Stimulated activated CD4-positive, alpha-beta T cell treated with anti-CD3 and anti-CD28 coated beads, TNF-alpha, amount 100 ng/mL, for 24 hours (primary cell): ENCODE results near the gene ARHGEF3.
"Not testable (repeated sequence)": the region's sequence is repeated elsewhere in the genome, so short reads cannot be mapped to it uniquely, and the experiment has no call there.

Experiments used
- DNase-seq, 3 experiments: peaks; one replicate each; pipeline ENCODE4 v3.0.0-alpha.2; 2020; ENCODE audit warnings: low read depth in 3 of 3

The ARHGEF3 gene

DNA sequence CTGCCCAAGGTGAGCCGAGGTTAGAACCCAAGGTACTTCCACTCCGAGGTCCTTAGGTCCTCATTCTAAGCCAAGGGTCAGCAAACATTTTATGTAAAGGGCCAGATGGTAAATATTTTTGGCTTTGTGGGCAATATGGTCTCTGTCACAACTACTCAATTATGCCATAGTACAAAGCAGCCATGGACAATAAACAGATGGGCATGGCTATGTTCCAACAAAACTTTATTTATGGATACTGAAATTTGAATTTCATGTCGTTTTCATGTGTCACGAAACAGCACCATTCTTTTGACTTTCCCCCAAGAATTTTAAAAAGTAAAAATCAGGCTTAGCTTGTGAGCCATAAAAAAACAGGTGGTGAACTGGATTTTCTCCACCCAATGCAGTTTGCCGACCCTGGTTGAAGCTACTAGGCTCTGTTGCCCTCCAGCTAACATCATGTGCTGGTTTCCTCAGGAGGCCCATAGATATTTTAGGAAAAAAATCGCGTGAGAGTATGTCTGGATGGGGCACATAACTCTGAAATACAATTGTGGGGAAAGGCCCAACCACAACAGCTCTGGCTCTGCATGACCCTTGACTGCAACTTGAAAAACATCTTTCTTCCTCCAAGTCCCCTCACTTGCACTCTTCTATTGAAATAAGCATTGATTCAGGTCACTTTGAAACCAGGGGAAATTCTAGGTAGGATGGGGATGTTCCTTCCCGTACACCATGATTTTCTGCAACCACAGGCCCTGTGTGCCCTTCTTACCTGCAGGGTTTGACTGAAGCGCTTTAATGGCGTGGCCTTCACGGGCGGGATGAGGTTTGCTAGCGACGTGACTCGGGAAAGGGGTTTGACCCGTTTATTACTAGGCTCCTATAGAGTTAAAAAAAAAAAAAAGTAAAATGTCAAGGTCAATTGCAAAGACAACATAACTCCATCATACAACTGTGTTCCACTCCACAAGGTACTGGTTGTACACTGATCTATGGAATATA is 28.5 kb downstream of the ARHGEF3 start:
- DNase-seq: no peak

DNA sequence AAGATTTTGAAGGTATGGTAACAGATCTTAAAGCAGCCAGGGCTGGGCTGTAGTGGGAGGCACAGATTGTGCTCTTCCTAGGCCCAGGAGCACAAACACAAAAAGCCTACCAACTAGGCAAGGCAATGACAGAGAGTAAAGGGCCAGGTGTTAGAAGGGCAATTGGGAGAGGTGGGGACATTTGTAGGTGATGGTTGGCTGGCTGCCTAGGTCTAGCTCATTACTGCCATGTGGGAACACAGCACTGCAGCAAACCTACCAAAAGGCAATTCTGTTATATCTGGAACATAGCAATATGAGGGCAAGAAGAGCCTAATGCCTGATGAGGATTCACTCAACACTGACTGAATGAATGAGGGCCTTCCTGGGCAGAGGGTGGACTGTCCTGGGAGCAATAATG is 30.4 kb downstream of the ARHGEF3 start:
- DNase-seq: no peak

DNA sequence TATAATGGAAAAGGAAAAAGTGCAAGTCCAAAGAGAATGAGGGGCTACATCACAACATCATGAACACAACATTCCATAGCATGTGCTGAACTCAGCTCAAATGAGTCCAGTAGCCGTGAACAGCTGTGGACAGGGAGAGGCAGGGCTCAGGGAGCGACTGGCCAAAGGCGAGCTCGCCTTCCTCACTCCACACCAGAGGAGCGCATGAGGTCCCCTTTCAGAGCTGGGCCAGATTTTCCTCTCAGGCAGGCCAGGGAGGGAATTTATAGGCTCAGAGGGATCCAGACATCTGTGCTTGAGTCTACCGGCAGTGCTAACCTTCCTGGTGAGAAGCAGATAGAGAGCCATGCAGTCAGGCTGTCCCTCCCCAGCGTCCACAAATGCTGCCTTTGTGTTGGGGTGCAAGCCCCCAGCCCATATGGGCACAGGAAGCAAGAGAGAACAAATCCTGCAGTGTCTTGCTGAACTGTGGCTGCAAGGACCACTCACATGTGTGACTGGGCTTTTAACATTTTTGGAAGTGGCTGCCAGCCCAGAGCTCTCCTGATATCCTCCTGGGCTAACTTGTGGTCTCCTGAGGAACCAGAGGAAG is 32.5 kb downstream of the ARHGEF3 start:
- no peak for DNase-seq

DNA sequence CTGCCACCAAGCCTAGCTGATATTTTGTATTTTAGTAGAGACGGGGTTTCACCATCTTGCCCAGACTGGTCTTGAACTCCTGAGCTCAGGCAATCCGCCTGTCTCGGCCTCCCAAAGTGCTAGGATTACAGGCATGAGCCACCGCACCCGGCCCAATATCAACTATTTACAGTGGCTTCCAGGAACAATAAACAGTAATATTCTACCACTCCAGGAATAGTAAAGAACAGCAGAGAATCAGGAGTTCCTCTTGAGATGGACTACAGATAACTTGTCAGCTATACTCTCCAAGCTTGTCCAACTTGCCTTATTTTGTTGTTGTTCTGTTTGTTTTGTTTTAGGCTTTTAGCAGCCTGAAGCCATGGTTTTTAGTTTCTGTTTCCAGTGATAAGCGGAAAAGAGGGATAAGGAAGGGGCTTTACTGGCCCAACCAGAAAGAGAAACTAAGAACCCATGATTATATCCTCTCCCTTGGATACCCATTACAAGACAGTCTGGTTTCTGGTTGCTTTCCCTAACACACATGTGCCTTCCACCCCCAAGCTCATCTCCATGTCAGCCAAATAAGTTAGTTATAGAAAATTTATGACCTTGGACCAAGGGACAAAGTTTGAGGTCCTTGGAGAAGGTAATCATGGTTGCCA is 36.7 kb downstream of the ARHGEF3 start:
- no peak for DNase-seq

DNA sequence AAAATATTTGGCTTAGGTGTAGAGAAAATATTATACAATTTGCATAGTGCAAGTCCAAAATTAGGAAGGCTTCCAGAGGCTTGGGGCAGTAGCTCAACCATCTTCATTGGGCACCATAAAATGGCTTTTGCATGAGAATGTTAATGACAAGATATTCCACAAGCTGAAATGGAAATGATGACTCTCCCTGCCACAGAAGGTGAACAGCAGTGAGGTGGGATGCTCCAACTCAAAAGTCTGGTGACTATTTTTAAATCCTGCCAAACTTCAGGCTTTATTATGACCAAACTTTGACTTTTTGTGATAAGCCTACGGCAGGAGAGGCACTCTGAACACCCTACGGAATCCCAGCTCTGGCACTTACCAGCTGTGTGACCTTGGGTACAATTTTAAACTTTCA is 37.6 kb downstream of the ARHGEF3 start:
- DNase-seq: no peak

DNA sequence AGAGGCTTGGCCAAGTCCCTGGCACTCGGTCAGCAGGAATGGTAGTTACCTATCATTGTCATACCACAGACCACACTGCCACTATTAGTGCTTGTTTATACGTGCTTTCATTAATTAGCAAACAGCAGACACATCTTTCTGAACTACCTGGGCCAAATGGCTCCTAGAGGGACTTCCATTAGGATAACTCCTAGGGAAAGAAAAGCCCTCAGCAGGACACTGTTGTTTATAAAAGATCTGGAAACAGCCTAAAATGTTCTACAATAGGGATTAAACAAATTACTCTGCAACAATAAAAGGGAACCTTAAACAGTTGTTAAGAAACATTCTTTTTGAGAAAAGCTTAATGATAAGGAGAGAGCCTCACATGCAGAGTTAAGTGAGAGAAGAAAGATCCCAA is 38.5 kb downstream of the ARHGEF3 start:
- no peak for DNase-seq

DNA sequence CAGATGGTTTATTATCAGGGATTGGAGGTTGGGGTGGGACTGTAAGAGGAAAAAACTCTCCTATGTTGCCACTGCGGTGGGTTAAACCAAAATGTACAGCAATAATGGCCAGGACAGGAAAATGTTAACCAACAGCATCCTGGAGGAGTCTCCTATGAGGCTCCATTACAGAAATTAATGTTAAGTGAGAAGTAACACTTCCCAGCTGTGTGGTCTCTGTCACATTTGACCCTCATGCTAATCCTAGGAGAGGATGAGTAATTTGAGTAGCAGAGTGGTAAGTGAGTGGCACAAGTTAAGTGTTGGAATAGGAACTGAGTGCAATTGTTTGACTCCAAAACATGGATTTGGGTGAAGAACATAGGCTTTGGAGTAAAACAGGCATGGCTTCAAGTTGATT is 39.0 kb downstream of the ARHGEF3 start:
- no peak for DNase-seq

DNA sequence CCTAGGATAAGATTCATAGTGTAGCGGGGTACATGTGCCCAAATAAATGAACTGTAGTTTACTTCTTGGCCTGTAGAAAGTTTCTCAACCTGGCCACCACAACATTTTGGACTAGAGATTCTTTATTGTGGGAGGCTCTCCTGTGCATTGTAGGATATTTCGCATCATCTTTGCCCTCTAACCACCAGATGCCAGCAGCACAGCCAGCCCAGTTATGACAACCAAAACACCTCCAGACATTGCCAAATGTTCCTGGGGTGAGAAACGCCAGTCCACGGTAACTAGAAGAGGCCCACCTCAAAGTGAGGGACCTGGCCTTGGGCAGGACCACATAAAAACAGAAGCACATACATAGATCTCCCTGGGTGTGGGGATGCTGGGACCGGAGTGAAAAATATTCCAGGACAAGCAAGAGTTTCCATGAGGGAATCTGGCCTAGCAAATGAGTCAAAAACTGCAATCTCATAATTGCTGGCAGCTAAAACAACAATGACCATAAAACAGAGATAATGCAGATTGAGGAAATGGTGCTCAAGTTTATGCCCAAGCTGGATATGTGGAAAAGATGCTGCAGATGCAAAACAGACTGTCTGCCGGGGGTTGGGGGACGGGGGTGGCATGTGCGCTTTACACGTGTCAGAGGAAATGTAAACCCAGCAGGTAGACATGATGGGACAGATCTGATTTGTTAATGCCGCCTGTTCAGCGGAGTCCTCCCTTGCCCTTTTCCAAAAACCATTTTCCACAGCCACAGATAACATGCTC is 39.7 kb downstream of the ARHGEF3 start:
- DNase-seq: no peak

DNA sequence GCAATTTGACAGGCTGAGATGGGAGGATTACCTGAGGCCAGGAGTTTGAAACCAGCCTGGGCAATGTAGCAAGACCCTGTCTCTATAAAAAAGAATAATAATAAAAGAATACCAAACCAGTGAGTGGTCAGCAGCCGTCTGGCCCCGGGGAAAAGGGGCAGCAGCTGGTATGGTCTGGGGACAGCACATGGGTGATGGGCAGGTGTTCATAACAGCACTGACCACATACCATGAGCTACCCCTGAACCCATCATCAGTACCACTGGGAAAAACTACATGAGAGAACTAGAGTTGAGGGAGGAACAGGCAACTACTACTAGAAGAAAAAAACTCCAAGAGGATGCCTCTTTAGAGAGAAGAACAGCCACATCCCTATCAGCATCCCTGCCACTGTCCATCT is 40.7 kb downstream of the ARHGEF3 start:
- no peak for DNase-seq

DNA sequence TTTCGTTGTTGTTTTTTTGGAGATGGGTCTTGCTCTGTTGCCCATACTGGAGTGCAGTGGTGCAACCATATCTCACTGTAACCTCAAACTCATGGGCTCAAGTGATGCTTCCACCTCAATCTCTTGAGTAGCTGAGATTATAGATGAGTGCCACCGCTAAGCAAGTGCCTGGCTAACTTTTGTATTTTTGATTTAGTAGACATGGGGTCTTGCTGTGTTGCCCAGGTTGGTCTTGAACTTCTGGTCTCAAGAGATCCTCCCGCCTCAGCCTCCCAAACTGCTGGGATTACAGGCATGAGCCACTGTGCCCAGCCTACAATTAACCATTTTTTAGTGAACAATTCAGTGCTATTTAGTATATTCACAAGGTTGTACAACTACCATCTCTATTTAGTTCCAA is 42.2 kb downstream of the ARHGEF3 start:
- DNase-seq: no peak

DNA sequence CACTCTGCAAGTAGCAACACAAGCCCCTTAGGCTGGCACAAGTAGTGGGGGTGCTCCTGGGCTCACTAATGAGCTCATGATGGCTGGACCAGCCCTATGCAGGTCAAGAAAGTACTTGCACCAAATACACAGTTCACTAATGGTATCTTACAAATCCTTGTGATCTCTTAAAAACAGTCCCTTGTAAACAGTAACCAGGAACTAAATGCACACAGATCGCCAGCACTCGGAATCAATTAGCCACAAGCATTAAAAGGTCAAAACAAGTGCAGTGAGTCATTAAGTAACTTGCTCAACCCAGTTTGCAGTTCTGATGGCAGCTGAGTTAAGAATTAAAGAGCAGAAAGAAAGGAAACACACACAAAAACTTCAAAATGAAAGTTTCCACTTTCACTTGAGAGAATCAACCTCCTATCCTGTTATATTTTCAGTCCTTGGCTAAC is 43.2 kb downstream of the ARHGEF3 start:
- peak in 1 of 3 experiments; percentile 19 for DNase-seq

DNA sequence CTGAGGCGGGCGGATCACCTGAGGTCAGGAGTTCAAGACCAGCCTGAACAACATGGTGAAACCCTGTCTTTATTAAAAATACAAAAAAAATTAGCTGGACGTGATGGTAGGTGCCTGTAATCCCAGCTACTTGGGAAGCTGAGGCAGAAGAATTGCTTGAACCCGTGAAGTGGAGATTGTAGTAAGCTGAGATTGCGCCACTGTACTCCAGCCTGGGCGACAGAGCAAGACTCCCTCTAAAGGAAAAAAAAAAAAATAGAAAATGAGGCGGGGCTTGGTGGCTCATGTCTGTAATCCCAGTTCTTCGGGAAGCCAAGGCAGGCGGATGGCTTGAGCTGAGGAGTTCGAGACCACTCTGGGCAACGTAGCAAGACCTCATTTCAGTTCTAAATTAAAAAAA is 43.7 kb downstream of the ARHGEF3 start:
- not testable (repeated sequence) for DNase-seq

DNA sequence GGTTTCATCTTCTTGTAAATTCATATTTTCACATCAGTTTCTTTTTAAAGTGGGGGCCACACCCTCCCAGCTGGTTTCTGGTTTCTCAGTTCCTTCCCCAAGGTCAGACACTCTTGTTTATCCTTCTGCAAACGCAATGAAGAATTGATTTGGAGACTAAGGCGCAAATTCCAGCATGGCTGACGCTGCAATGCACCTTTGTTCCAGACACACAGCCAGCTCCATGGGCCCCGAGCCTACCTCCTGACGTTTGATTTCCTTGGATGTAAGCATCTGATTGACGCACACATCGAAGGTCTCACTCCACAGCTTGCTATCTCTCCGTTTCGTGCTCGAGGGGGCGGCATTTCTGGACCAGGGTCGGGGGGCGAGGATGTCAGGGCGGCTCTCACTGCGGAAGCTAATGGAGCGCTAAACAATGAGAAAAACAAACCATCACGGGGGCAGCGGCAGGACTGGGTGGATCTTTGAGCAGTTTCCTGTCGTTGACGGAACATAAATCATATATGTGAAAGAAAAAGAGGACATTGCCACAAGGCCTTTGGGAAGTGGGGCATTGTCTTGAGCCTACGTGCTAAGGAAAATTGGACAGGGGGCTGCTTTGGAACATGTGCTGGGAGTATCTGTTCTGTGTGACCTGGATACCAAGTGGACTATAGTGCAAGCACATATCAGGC is 46.9 kb downstream of the ARHGEF3 start:
- DNase-seq: no peak

DNA sequence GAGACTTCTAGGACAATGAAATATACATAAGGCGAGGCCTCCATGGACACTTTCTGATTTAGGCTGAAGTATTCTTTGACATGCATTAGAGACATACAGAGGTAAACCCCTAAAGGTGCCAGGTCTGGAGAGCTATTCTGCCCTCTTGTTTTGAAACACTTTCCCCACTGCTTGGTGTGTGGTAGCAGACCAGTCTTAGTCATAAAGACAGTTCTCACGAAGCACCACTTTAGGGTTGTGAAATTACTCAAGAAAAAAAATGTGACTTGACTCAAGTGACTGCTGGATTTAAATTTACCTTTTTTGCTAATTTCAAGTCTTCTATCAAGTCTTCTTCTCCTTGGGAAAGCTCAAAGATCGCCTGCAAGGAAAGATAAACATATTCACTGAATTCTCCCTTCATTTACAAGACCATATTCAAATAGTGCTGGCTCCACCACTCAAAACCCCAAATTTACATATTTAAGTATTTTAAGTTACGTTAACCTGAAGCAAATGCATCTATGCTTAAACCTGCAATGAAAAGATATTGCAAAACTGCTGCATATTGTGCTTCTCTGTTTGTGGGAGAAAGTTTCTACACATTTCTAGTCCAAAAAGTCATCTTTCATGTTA is 48.4 kb downstream of the ARHGEF3 start:
- no peak for DNase-seq

DNA sequence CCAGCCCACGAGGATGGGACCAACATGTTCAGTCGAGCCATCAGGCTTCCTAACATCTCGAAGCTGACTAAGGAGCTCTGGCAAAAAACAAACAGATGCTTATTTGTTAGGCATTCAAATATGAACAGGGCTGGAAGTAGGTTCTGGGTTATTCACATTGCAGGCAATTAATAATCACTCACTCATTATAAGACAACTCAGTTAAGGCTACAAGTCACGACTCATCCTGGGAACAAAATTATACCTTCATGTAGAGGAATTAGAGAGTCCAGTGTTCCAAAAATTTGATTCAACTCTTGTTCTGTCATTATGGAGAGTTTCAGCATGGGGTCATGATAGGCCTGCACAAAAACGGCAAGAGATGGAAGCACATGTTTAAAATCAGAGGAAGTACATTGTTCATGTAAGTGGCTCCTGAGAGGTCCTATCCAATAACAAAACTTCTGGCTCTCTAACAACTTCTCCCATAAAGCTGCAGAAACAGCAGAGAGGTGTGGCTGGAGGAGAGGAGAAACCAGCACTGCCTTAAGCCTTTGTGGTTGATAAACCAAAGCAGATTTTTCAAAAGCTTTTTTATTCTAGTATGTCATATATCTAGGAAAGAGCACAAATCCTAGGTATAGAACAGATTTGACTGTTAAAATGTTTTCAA is 50.6 kb downstream of the ARHGEF3 start:
- DNase-seq: no peak

DNA sequence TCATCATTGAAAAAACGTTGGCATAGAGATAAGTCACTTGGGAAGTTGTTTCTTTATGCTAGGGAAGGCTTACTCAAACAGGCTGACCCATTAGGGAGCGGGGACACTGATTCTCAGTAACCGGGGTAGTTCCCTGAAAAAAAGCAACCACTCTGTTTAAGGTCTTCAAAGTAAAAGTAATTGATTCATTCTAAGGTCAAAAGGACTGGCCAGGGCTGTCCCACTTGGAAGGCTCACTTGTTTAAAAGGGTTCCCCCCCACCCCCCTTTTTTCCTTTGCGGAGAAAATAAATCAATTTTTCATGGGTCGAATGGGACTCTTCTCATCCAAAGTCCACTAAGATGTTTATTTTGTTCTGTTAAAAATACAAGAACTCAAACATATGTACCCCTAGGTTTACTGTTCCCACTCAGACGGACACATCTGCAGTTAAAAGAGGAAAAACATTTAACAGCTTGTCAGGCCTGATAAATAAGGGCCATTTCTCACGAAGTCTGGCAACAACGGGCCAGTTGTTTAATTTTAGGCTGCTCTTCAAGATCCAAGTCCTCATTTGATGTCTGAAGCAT is 53.0 kb downstream of the ARHGEF3 start:
- no peak for DNase-seq

DNA sequence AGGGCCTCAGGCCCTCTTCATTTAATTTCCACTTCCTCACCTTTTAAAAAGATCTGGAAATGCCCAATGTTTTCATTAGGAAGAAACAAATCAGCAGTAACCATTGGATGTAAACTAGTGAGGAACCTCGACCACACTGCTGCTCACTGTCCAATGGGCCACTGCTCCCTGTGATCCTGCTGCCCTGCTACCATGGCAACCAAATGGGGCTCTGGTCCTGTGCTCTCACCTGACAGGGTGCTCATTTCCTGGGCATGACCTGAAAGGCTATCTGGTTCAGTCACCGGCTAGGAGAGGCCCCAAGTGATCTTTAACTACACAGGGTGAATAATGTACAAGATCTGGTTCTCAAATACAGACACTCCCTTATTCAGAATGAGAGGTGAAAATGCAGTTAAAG is 54.6 kb downstream of the ARHGEF3 start:
- no peak for DNase-seq

DNA sequence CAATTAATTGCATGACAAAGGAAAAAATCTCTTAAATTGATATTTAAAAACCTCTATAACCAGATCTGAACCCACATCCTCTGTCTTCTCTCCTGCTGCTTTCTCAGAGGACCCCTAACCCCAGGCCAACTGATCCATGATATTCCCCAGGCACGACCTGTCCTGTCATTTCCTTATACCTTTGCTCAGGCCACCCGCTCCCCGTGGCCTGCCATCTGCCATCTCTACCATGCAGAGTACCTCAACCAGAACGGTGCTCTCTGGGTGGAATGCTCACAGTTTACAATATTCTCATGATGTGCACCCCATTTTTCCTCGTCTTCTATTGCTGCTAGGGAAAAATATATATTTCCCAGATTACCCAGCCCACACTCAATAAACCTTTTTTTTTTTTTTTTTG is 57.7 kb downstream of the ARHGEF3 start:
- DNase-seq: no peak

DNA sequence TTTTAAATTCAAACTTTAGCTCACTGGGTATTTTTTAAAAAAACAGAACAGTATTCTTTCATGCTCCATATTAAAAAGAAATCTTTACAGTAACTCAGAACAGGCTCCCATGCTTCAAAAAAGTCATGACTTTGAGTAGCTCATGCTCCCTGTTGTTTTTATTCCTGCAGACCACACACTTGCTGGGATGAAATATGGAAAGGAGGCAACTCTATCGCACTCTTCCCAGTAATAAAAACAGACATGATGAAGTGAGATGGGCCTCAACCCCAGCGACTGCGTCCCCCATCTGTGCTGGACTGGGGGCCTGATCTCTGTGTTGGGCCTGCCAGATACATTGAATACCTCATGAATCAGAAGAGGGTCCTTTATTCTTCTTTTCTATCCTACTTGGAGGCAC is 58.9 kb downstream of the ARHGEF3 start:
- DNase-seq: no peak

DNA sequence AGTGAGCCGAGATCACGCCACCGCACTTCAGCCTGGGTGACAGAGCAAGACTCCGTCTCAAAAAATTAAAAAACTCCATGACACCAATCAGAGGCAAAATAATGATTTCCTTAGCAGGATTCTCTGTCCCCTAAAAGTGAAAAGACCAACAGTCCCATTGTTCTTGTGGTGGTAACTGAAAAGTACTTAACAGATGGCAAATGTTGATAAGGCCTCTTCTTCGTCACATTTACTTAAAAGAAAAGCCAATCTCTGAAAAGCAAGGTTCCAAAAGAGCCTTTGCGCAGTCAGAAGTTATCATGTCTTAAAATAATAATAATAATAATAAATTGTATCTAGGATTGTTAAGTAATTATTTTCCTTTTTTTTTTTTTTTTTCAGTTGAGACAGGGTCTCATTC is 62.7 kb downstream of the ARHGEF3 start:
- DNase-seq: no peak
